ENCODE results near the gene KIDINS220. TPM values are rescaled to one million over a fixed set of nuclear protein-coding genes. Genes with fewer than 3 reads are reported as not detected.

KIDINS220 gene
- total RNA-seq, 2 donors from 2014 or later = 36.1 to 49.9 TPM

GRCh38 chr2:8858910-8859309, 21.5 kb upstream of the KIDINS220 start:
- Histone ChIP-seq H3K27ac (no peak overlapping the region), H3K4me3 (no peak overlapping the region), H3K4me1 (no peaks in the 10 kb centered on the region), H3K27me3 (no peaks in the 10 kb centered on the region), H3K36me3 (no peaks in the 10 kb centered on the region), H3K9me3 (no peaks in the 10 kb centered on the region)
- TF ChIP-seq, protein P1, sequence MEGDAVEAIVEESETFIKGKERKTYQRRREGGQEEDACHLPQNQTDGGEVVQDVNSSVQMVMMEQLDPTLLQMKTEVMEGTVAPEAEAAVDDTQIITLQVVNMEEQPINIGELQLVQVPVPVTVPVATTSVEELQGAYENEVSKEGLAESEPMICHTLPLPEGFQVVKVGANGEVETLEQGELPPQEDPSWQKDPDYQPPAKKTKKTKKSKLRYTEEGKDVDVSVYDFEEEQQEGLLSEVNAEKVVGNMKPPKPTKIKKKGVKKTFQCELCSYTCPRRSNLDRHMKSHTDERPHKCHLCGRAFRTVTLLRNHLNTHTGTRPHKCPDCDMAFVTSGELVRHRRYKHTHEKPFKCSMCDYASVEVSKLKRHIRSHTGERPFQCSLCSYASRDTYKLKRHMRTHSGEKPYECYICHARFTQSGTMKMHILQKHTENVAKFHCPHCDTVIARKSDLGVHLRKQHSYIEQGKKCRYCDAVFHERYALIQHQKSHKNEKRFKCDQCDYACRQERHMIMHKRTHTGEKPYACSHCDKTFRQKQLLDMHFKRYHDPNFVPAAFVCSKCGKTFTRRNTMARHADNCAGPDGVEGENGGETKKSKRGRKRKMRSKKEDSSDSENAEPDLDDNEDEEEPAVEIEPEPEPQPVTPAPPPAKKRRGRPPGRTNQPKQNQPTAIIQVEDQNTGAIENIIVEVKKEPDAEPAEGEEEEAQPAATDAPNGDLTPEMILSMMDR (IDR thresholded peaks at IDR 0.05) = no peak
- DNase-seq (ENCODE audit: low spot score) = no peak

DNA sequence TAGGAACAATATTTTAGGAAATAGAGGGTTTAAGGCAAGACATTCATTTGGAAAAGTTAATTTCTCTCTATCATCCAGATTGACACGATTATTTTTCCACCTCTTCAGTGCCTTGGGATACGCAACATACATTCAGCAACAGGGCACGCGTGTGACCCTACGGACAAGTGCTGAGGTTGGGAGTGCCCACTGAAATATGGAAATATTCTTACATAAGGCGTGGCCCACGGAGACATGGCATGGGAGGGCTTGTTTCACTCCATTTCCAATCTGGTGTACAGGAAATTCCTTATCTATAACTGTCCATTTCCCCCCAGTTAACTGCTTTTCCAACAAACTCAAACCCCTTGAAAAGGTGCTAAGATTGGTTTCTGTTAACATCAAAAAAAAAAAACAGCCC, 20.9 kb upstream of the KIDINS220 start:
- TF ChIP-seq, protein P1 (IDR thresholded peaks at IDR 0.05) = no peak
- no peaks in the 10 kb centered on the region for H3K9me3 ChIP-seq
- no peaks in the 10 kb centered on the region for H3K4me1 ChIP-seq
- no peak overlapping the region for H3K4me3 ChIP-seq
- H3K27ac ChIP-seq = no peak overlapping the region
- no peak for DNase-seq (ENCODE audit: low spot score)
- H3K36me3 ChIP-seq = no peaks in the 10 kb centered on the region
- H3K27me3 ChIP-seq = no peaks in the 10 kb centered on the region

GRCh38 chr2:8857709-8858108, 20.3 kb upstream of the KIDINS220 start:
- H3K4me1 ChIP-seq = no peaks in the 10 kb centered on the region
- no peaks in the 10 kb centered on the region for H3K27me3 ChIP-seq
- TF ChIP-seq, protein P1 (IDR thresholded peaks at IDR 0.05) = no peak
- no peaks in the 10 kb centered on the region for H3K36me3 ChIP-seq
- H3K27ac ChIP-seq = no peak overlapping the region
- no peaks in the 10 kb centered on the region for H3K9me3 ChIP-seq
- H3K4me3 ChIP-seq = no peak overlapping the region
- no peak for DNase-seq (ENCODE audit: low spot score)

- no peaks in the 10 kb centered on the region for H3K9me3 ChIP-seq
- TF ChIP-seq, protein P1 (IDR thresholded peaks at IDR 0.05) = no peak
- no peak for DNase-seq (ENCODE audit: low spot score)
- H3K4me3 ChIP-seq = no peak overlapping the region
- no peaks in the 10 kb centered on the region for H3K4me1 ChIP-seq
- no peaks in the 10 kb centered on the region for H3K36me3 ChIP-seq
- H3K27ac ChIP-seq = no peak overlapping the region
- no peaks in the 10 kb centered on the region for H3K27me3 ChIP-seq
These were observed 18.8 kb upstream of the KIDINS220 start for GRCh38 chr2:8856176-8856575.

DNA sequence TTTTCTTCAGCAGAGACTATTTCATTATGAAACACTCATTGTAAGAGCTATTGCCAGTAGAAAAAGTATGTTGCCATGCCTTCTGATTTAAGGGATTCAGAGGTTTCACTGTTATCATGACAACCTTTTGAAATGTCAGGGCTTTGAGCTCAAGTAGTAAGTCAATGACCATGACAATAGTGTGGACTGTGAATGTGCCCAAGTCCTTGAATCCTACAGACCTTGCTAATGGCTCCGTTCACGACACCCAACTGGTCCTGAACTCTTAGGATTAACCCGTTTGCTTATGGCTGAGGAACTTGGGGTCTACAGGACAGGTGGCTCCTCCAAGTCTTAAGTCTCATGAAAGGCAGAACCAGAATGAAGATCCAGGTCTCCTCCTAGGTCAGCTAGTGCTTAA, 17.6 kb upstream of the KIDINS220 start:
- TF ChIP-seq, protein P1 (IDR thresholded peaks at IDR 0.05) = no peak
- no peak overlapping the region for H3K4me3 ChIP-seq
- no peak for DNase-seq (ENCODE audit: low spot score)

GRCh38 chr2:8853426-8853825, 16.0 kb upstream of the KIDINS220 start:
- no peak overlapping the region for H3K4me3 ChIP-seq
- H3K9me3 ChIP-seq = no peaks in the 10 kb centered on the region
- TF ChIP-seq, protein P1 (IDR thresholded peaks at IDR 0.05) = no peak
- H3K27ac ChIP-seq = no peak overlapping the region
- H3K36me3 ChIP-seq = no peaks in the 10 kb centered on the region
- no peaks in the 10 kb centered on the region for H3K27me3 ChIP-seq
- no peaks in the 10 kb centered on the region for H3K4me1 ChIP-seq
- DNase-seq (ENCODE audit: low spot score) = no peak

More for the DNA sequence above, 17.6 kb upstream of the KIDINS220 start:
- no peaks in the 10 kb centered on the region for H3K36me3 ChIP-seq
- H3K27me3 ChIP-seq = no peaks in the 10 kb centered on the region
- no peak overlapping the region for H3K27ac ChIP-seq
- H3K4me1 ChIP-seq = no peaks in the 10 kb centered on the region
- no peaks in the 10 kb centered on the region for H3K9me3 ChIP-seq

Measured in right atrium auricular region (tissue), 2 donors.